Islet of Langerhans (tissue), 1 donor: ENCODE data around the gene NPHS2.

Experiments
- FAIRE-seq: peaks from one replicate; lab custom pipeline; 2011; peaks lifted over from hg19 to GRCh38; lab: Jason Lieb, UNC

NPHS2 gene

DNA sequence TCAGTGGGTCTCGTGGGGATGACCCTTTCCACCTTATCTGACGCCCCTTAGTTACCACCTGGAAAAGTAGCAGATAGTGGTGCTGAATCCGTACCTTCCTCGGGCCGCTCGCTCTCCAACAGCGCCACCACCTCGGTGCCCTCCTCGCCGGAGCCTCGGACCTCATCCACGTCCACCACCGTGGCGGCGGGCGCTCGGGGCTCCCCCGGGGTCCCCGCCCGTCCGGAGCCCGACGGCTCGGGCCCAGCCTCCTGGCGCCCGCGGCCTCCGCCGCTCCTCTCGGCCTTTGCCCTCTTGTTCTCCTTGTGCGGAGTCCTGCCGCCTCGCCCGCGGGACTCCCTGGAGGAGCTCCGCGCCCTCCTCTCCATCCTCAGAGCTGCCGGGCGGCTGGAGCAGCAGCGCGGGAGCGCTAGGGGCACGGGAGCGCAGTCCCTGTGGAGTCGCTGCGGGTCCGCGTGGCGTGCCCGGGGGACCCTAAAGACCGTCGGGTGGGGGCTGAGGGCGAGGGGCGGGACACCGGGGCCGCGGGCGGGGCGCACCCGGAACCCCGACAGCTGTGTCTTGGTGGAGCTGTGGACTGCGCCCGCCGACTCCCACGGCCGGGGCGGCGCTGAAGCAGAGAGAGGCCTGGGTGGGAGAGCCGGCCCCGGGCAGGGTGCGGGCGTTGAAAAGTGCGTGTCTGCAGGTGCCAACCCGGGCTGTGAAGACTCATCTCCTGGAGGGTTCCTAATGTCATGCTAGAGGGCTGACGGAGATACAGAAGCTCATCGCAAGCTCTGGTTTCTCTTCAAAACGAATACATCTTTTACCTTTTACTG is at the start of gene NPHS2:
Gene NPHS2, minus strand, starts transcription at position 452 of the 818 bp plus-strand sequence. Its CDS starts 84 bp downstream, at position 368.
- FAIRE-seq, result no peak

DNA sequence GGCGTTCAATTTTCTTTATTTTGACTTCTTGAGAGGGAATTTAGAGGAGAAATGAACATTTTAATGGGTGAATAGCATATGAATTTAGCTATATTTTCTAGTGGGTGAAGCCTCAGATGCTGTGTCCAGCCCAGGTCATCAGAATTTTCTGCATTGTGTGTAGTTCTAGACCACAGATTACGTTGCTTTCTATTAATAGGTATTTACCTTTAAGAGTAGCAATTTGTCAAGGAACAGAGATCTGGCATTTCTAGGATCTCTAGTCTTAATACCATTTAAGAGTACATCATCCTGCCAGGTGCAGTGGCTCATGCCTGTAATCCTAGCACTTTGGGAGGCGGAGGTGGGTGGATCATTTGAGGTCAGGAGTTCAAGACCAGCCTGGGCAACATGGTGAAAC is 36.6 kb upstream of the NPHS2 start:
- no peak for FAIRE-seq

- FAIRE-seq, result no peak
Observed at GRCh38 chr1:179601093-179601492, 25.3 kb upstream of the NPHS2 start.

DNA sequence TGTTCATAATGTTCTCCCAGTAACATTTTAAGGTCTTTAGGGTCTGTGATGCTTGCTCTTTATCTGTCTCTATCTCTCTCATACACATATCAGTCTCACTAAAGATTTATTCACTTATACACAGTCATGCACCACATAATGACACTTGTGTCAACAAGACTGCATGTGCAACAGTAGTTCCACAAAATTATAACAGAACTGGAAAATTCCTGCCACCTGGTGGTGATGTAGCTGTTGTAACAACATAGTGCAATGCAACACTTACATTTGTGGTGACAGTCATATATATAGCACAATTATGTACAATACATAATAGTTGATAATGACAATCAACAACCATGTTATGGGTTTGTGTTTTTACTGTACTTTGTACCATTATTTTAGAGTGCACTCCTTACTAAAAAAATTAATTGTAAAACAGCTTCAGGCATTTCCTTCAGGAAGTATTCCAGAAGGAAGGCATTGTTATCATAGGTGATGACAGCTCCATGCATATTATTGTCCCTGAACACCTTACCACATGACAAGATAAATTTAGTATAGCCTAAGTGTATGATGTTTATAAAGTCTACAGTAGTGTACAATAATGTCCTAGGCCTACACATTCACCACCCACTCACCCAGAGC is 24.0 kb upstream of the NPHS2 start:
- FAIRE-seq, result no peak

- no peak for FAIRE-seq
Observed at GRCh38 chr1:179598631-179599030, 22.9 kb upstream of the NPHS2 start.

DNA sequence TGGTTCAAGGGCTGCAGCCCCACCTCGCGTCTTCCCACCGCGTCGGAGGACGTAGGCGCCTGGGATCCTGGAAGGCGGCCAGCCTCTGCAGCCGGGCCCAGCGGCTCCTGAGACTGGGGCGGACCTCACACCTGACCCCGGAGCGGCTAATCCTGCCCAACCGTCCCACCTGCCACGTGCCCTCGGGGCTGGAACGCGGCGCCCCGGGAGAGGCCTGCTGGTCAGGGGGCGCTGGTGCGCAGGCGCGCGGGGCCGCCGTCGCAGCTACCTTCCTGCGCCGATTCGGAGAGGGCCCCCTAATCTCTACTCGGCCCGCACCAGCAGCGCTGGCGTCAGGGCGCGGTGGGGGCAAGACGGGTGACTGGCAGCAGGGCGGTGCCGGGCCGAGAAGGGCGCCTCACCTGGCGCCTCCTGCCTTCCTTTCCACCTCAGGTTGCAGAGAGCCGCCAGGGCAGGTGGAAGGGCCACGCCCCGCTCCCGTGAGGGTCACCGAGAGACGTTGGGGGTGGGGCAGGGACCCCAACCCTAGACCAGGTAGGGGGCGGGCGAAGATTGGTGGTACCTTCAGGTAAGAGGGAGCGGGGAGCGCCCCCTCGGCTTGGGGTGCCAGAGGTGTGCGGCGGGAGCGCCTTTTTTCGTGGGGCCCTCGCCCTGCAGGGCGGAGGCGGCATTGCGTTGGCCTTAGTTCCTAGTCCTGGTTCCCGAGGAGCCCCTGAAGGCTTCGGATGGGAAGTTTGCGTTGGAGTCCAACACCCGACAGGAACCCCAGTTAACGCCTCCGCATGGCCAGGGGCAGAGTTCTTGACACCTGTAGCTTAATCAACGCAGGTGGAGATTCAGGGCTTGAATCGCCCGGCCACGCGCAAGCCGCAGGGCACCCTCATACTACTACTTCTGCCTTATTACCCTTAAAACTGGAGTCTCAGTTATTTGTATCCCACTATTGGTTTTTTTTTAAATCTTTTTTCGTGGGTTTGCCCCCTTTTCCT is 16.1 kb upstream of the NPHS2 start, which contains the start of gene TDRD5:
Gene TDRD5, plus strand, starts transcription at position 241 of the 989 bp plus-strand sequence. CDS start 784 bp downstream, outside the sequence.
- no peak for FAIRE-seq

DNA sequence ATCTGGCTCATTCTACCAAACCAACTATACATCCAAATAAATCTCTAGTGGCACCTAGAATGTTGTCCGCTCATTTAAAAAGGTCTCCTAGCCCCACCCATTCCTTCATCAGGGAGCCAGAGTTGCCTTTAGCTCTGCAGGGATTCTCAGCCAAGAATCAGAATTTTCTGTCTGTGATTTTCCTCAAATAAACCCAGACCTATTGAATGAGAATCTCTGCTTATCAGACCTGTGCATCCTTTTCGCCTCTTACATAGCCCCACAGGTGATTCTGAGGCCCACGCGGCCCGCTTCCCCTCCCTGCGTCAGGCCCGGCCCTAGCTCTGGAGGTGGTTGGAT is 15.5 kb upstream of the NPHS2 start:
- FAIRE-seq, result no peak

- FAIRE-seq, result no peak
Observed at GRCh38 chr1:179590671-179591070, 14.9 kb upstream of the NPHS2 start.

DNA sequence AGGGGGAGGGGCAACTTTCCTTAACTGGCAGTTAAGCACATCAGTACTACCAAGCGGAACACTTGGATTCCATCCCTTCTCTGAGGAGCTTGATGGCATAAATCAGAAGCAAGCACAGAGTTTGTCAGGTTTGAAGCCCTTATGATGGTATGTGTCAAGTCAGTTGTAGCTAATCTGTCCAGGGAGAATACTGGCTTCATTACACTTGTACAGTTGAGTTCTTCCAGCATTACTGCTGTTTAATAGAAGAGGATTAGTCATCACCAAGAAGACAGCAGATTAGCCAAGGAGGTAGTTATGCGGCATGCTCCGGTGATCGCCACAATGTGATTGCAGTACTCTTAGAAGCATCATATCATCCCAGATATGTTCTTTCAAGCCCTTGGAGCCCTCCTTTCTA is 13.8 kb upstream of the NPHS2 start:
- no peak for FAIRE-seq

- no peak for FAIRE-seq
Observed at GRCh38 chr1:179588425-179589024, 12.8 kb upstream of the NPHS2 start.

DNA sequence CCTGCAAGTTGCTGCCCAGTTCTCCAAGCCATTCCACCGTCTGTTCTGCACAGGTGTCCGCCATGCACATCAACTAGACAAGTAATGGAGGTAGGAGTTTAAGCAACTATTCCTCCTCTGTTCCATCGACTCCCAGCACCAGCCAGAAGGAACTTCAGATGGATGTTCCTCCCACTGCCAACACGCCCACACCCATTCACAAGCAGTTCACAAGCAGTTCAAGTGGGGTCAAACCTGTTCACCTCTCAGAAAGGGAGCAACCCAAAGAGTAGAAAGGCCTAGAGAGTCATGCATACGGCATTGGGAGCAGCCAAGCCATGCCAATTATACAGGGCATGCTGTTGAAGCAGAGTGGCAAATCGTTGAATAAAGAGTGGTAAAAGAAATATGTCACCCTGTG is 11.6 kb upstream of the NPHS2 start:
- FAIRE-seq, result no peak

- FAIRE-seq, result no peak
Observed at GRCh38 chr1:179586107-179586823, 10.5 kb upstream of the NPHS2 start.

- no peak for FAIRE-seq
Observed at GRCh38 chr1:179583771-179584320, 8.1 kb upstream of the NPHS2 start.

- FAIRE-seq, result no peak
Observed at GRCh38 chr1:179576509-179576908, 761 bp upstream of the NPHS2 start.

- FAIRE-seq, result no peak
Observed at GRCh38 chr1:179558078-179558477, 17.7 kb downstream of the NPHS2 start.

DNA sequence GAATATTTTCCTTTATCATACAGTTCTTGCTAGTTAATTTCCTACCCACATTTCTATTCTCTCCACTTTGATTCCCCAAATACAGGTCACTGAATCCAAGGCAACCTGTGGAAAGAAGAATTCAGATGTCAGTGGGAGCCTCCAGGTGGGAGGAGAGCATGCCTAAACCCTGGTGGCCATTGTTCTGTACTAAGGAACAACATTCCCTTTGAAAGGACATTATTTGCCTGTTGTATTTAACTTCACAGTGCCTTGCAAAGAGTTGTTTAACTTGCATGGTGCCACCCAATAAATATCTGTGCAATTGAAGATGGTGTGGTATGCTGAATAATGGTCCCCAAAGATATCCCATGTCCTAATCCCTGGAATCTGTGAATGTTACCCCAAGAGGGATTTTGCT is 21.3 kb downstream of the NPHS2 start:
- no peak for FAIRE-seq

GRCh38 chr1:179550746-179551682 is 24.7 kb downstream of the NPHS2 start:
- FAIRE-seq, result no peak

GRCh38 chr1:179549368-179549700 is 26.4 kb downstream of the NPHS2 start:
- no peak for FAIRE-seq

- no peak for FAIRE-seq
Observed at GRCh38 chr1:179548666-179549367, 26.9 kb downstream of the NPHS2 start.
